ENCODE measurements around the gene DCDC2. TPM values are rescaled to one million over a fixed set of nuclear protein-coding genes. Genes with fewer than 3 reads are reported as not detected.

DCDC2 gene
- total and polyA plus RNA-seq, 7 donors: 0.45 to 3.1 (median 0.74) TPM

GRCh38 chr6:24195836-24196597, 161.8 kb downstream of the DCDC2 start:
- 91 to 97% (median 92%) methylated on average over 3 of the region's 3 CpGs for WGBS, 3 donors

GRCh38 chr6:24194978-24195700, 162.7 kb downstream of the DCDC2 start:
- DNase-seq (no peak), ATAC-seq (no peak)
- no peak overlapping the region for H3K27ac ChIP-seq
- no peak overlapping the region for H3K4me3 ChIP-seq
- WGBS, 3 donors: 67 to 80% (median 74%) methylated on average over 2 of the region's 2 CpGs
- intact Hi-C loops (cut with DNase I): no loop called here
- H3K36me3 ChIP-seq (ENCODE audit: insufficient read depth in 1 of 2, low read depth in 1 of 2): no peaks in the 10 kb centered on the region
- no peaks in the 10 kb centered on the region for H3K27me3 ChIP-seq (ENCODE audit: insufficient read depth in 3 of 3, low read length in 2 of 3)
- H3K9me3 ChIP-seq: no peaks in the 10 kb centered on the region
- H3K4me1 ChIP-seq: no peaks in the 10 kb centered on the region
- no peak for TF ChIP-seq CTCF (IDR thresholded peaks at IDR 0.05)

More at GRCh38 chr6:24195836-24196597, 161.8 kb downstream of the DCDC2 start:
- ATAC-seq: no peak
- Histone ChIP-seq H3K9me3 (no peaks in the 10 kb centered on the region), H3K4me3 (no peak overlapping the region), H3K4me1 (no peaks in the 10 kb centered on the region), H3K36me3 (ENCODE audit: insufficient read depth in 1 of 2, low read depth in 1 of 2) (no peaks in the 10 kb centered on the region), H3K27me3 (ENCODE audit: insufficient read depth in 3 of 3, low read length in 2 of 3) (no peaks in the 10 kb centered on the region), H3K27ac (no peak overlapping the region)
- intact Hi-C loops (cut with DNase I): no loop called here
- DNase-seq: no peak
- no peak for TF ChIP-seq CTCF (IDR thresholded peaks at IDR 0.05)

- Histone ChIP-seq H3K27ac (no peak overlapping the region), H3K9me3 (no peaks in the 10 kb centered on the region), H3K4me1 (no peaks in the 10 kb centered on the region), H3K36me3 (ENCODE audit: insufficient read depth in 1 of 2, low read depth in 1 of 2) (no peaks in the 10 kb centered on the region), H3K4me3 (no peak overlapping the region), H3K27me3 (ENCODE audit: insufficient read depth in 3 of 3, low read length in 2 of 3) (no peaks in the 10 kb centered on the region)
- intact Hi-C loops (cut with DNase I): no loop called here
- no peak for DNase-seq
- no peak for ATAC-seq
- no peak for TF ChIP-seq CTCF (IDR thresholded peaks at IDR 0.05)
These were observed 164.5 kb downstream of the DCDC2 start for GRCh38 chr6:24193364-24193763.

- Histone ChIP-seq H3K36me3 (ENCODE audit: insufficient read depth in 1 of 2, low read depth in 1 of 2) (no peaks in the 10 kb centered on the region), H3K27me3 (ENCODE audit: insufficient read depth in 3 of 3, low read length in 2 of 3) (no peaks in the 10 kb centered on the region), H3K9me3 (no peaks in the 10 kb centered on the region), H3K4me3 (no peak overlapping the region), H3K27ac (no peak overlapping the region), H3K4me1 (no peaks in the 10 kb centered on the region)
- ATAC-seq (no peak), DNase-seq (no peak)
- intact Hi-C loops (cut with DNase I): no loop called here
- TF ChIP-seq CTCF (IDR thresholded peaks at IDR 0.05): no peak
- WGBS, 3 donors: 43 to 47% (median 44%) methylated on average over 2 of the region's 2 CpGs
These were observed 166.5 kb downstream of the DCDC2 start for GRCh38 chr6:24191346-24191745.

Data from psoas muscle (tissue), 8 donors.